GM23248 (cell line): ENCODE data around the gene CENPP. TPM values are rescaled to one million over a fixed set of nuclear protein-coding genes. Genes with fewer than 3 reads are reported as not detected.

Experiments used
- DNase-seq: peaks from one replicate; pipeline ENCODE4 v3.0.0-alpha.2; 2015
- H2AFZ ChIP-seq: fragments of 200-600 bp; sonication (generic); 2 replicates; pipeline ENCODE4 v1.6.1; 2016; ENCODE audit warnings: antibody characterized with exemption
- H3F3A ChIP-seq: fragments of 200-600 bp; sonication (generic); 2 replicates; pipeline ENCODE4 v1.6.1; 2016; ENCODE audit warnings: mild to moderate bottlenecking, antibody characterized with exemption, mixed run types; ENCODE audit not compliant: insufficient read depth
- H3K27ac ChIP-seq: fragments of 200-600 bp; sonication (generic); 2 replicates; pipeline ENCODE4 v1.5.1; 2016; ENCODE audit warnings: mild to moderate bottlenecking
- H3K27me3 ChIP-seq: fragments of 200-600 bp; sonication (generic); replicated peaks from 2 replicates; pipeline ENCODE4 v1.6.1; 2016; ENCODE audit warnings: mild to moderate bottlenecking; ENCODE audit not compliant: insufficient read depth
- H3K36me3 ChIP-seq: fragments of 200-600 bp; sonication (generic); 2 replicates; pipeline ENCODE4 v1.6.1; 2016; ENCODE audit warnings: low read depth, mild to moderate bottlenecking
- H3K4me1 ChIP-seq: fragments of 200-600 bp; sonication (generic); 2 replicates; pipeline ENCODE4 v1.6.1; 2016; ENCODE audit warnings: mild to moderate bottlenecking; ENCODE audit not compliant: insufficient read depth
- H3K4me2 ChIP-seq: fragments of 200-600 bp; sonication (generic); one replicate; pipeline ENCODE4 v1.6.1; 2016; ENCODE audit warnings: mild to moderate bottlenecking; ENCODE audit not compliant: unreplicated experiment
- H3K4me3 ChIP-seq: fragments of 200-600 bp; sonication (generic); 2 replicates; pipeline ENCODE4 v1.5.1; 2016; ENCODE audit warnings: mild to moderate bottlenecking
- H3K79me2 ChIP-seq: fragments of 200-600 bp; sonication (generic); 2 replicates; pipeline ENCODE4 v1.6.1; 2016; ENCODE audit warnings: mild to moderate bottlenecking; ENCODE audit not compliant: insufficient read depth
- H3K9ac ChIP-seq: fragments of 200-600 bp; sonication (generic); 2 replicates; pipeline ENCODE4 v1.6.1; 2016; ENCODE audit warnings: mild to moderate bottlenecking
- H3K9me2 ChIP-seq: fragments of 200-600 bp; sonication (generic); 2 replicates; pipeline ENCODE4 v1.6.1; 2016; ENCODE audit warnings: mixed run types, mild to moderate bottlenecking, moderate library complexity; ENCODE audit not compliant: insufficient read depth
- H3K9me3 ChIP-seq: fragments of 200-600 bp; sonication (generic); one replicate; pipeline ENCODE4 v1.6.1; 2017; ENCODE audit warnings: low read depth
- H4K20me1 ChIP-seq: fragments of 200-600 bp; sonication (generic); 2 replicates; pipeline ENCODE4 v1.6.0; 2016; ENCODE audit not compliant: insufficient read depth
- EZH2 ChIP-seq: fragments of 200-600 bp; sonication (generic); IDR thresholded peaks from 2 replicates; pipeline ENCODE4 v1.6.1; 2018; ENCODE audit warnings: antibody characterized with exemption, mild to moderate bottlenecking; ENCODE audit not compliant: insufficient read depth, poor library complexity, severe bottlenecking
- EZH2phosphoT487 ChIP-seq: fragments of 200-600 bp; sonication (generic); IDR thresholded peaks from 2 replicates; pipeline ENCODE4 v1.6.1; 2018; ENCODE audit warnings: antibody characterized with exemption, moderate library complexity, mild to moderate bottlenecking, low read depth; ENCODE audit not compliant: insufficient read depth
- WGBS, 2 experiments: methylation state at CpG; one replicate each; pipeline ENCODE4 v1.1.6; 2015 to 2017; ENCODE audit warnings: low lambda C conversion rate in 2 of 2, low coverage in 1 of 2; ENCODE audit errors: missing lambda C conversion rate in 2 of 2; 5-methylcytosine and 5-hydroxymethylcytosine counted together
- in situ Hi-C: fragments of 300-500 bp; cut with MboI; formaldehyde crosslinking; loops from 2 replicates; pipeline ENCODE4 v1.15.0; 2020
- polyA plus RNA-seq: library from polyadenylated mRNA; unstranded; fragments of >200 nt; fragmentation: Nextera tagmentation; extraction: Ambion mirVana; gene quantifications from 2 replicates; pipeline ENCODE4 v1.2.1, GENCODE V29; 2016
- total RNA-seq: library from RNA; depleted of rRNA; stranded (reverse); fragments of >200 nt; shearing (Covaris generic); gene quantifications from 2 replicates; pipeline ENCODE4 v1.2.3, GENCODE V29; 2014

The CENPP gene
- total and polyA plus RNA-seq, 2 experiments from 2014 or later: 2.5 to 7.4 TPM

- in situ Hi-C loops: no loop called here
- WGBS, 2 experiments: 62 to 63% methylated on average over 5 of the region's 5 CpGs
These were observed 77.3 kb downstream of the CENPP start for GRCh38 chr9:92402826-92403745.

GRCh38 chr9:92404042-92404836 lies 78.5 kb downstream of the CENPP start, which contains the start of gene OGN:
TSS of gene OGN (minus strand) at chr9:92404578. CDS start at chr9:92403407, 1,171 bp downstream.
- Histone ChIP-seq H3F3A (peaks cover 8% of the 10 kb centered on the region; the same call in 1 of the 2 replicates), H3K27me3 (no peaks in the 10 kb centered on the region), H3K9ac (no peak within 1 kb of the TSS), H3K27ac (no peak within 1 kb of the TSS), H3K4me1 (peaks cover 10% of the 10 kb centered on the region), H3K9me2 (0 out of 2 replicates have a peak, but pooled peaks cover 3% of the 10 kb centered on the region), H3K36me3 (no peaks in the 10 kb centered on the region), H2AFZ (peak within 1 kb of the TSS; percentile 62), H4K20me1 (no peaks in the 10 kb centered on the region; the same call in 1 of the 2 replicates), H3K4me2 (peak within 1 kb of the TSS; percentile 2), H3K79me2 (no peaks in the 10 kb centered on the region), H3K9me3 (no peaks in the 10 kb centered on the region), H3K4me3 (no peak within 1 kb of the TSS)
- in situ Hi-C loops: no loop called here
- TF ChIP-seq EZH2: no peak
- no peak for TF ChIP-seq EZH2phosphoT487
- 23 to 26% methylated on average over 5 of the region's 5 CpGs for WGBS, 2 experiments
- peak; percentile 49 for DNase-seq

More at GRCh38 chr9:92402826-92403745, 77.3 kb downstream of the CENPP start:
- Histone ChIP-seq H3K4me2 (no peak overlapping the region), H4K20me1 (no peaks in the 10 kb centered on the region; the same call in 1 of the 2 replicates), H3K79me2 (no peaks in the 10 kb centered on the region), H2AFZ (no peak overlapping the region), H3K36me3 (no peaks in the 10 kb centered on the region), H3K9me3 (no peaks in the 10 kb centered on the region), H3K4me1 (peaks cover 10% of the 10 kb centered on the region), H3K4me3 (no peak overlapping the region), H3K27ac (no peak overlapping the region), H3K9ac (no peak overlapping the region), H3K27me3 (no peaks in the 10 kb centered on the region), H3F3A (peaks cover 8% of the 10 kb centered on the region; the same call in 1 of the 2 replicates), H3K9me2 (0 out of 2 replicates have a peak, but pooled peaks cover 3% of the 10 kb centered on the region)
- DNase-seq: no peak
- TF ChIP-seq EZH2phosphoT487: no peak
- no peak for TF ChIP-seq EZH2

GRCh38 chr9:92405818-92406217 lies 80.1 kb downstream of the CENPP start:
- TF ChIP-seq EZH2 (no peak), EZH2phosphoT487 (no peak)
- H3K27ac ChIP-seq: no peak overlapping the region
- peaks cover 18% of the 10 kb centered on the region; the same call in 1 of the 2 replicates for H3F3A ChIP-seq
- no peak overlapping the region for H3K4me3 ChIP-seq
- H3K9me3 ChIP-seq: no peaks in the 10 kb centered on the region
- no peak overlapping the region for H3K4me2 ChIP-seq
- H3K27me3 ChIP-seq: no peaks in the 10 kb centered on the region
- no peak overlapping the region for H2AFZ ChIP-seq
- H3K9me2 ChIP-seq: 0 out of 2 replicates have a peak, but pooled peaks cover 2% of the 10 kb centered on the region
- no peaks in the 10 kb centered on the region for H3K79me2 ChIP-seq
- no peak overlapping the region for H3K9ac ChIP-seq
- no peak for DNase-seq
- peaks cover 20% of the 10 kb centered on the region for H3K4me1 ChIP-seq
- H3K36me3 ChIP-seq: no peaks in the 10 kb centered on the region
- WGBS, 2 experiments: 75 to 76% methylated on average over 4 of the region's 4 CpGs
- H4K20me1 ChIP-seq: no peaks in the 10 kb centered on the region
- in situ Hi-C loops: no loop called here

- in situ Hi-C loops: no loop called here
- Histone ChIP-seq H2AFZ (no peak overlapping the region), H3F3A (peaks cover 24% of the 10 kb centered on the region; the same call in 1 of the 2 replicates), H3K4me1 (peaks cover 22% of the 10 kb centered on the region), H3K36me3 (no peaks in the 10 kb centered on the region), H3K9ac (no peak overlapping the region), H3K9me3 (no peaks in the 10 kb centered on the region), H3K9me2 (no peaks in the 10 kb centered on the region), H3K27me3 (no peaks in the 10 kb centered on the region), H3K79me2 (no peaks in the 10 kb centered on the region), H3K27ac (no peak overlapping the region), H4K20me1 (no peaks in the 10 kb centered on the region), H3K4me2 (no peak overlapping the region), H3K4me3 (no peak overlapping the region)
- TF ChIP-seq EZH2phosphoT487: no peak
- TF ChIP-seq EZH2: no peak
- 33 to 48% methylated on average over 3 of the region's 3 CpGs for WGBS, 2 experiments
- DNase-seq: no peak
These were observed 80.7 kb downstream of the CENPP start for GRCh38 chr9:92406477-92406876.
